Brain microvascular endothelial cell (primary cell): ENCODE data around the gene CACNA1D.
"Not testable (repeated sequence)": the region's sequence is repeated elsewhere in the genome, so short reads cannot be mapped to it uniquely, and the experiment has no call there.

Experiments used
- DNase-seq: peaks from one replicate; pipeline ENCODE4 v3.0.0-alpha.2; 2020
- H3K27ac ChIP-seq: fragments of 250-450 bp; sonication (Bioruptor Pico); 2 replicates; pipeline ENCODE4 v1.5.1; 2020; ENCODE audit warnings: mild to moderate bottlenecking, moderate library complexity
- H3K27me3 ChIP-seq: fragments of 250-450 bp; sonication (Bioruptor Pico); replicated peaks from 2 replicates; pipeline ENCODE4 v1.5.1; 2020; ENCODE audit warnings: mild to moderate bottlenecking
- H3K36me3 ChIP-seq: fragments of 250-450 bp; sonication (Bioruptor Pico); replicated peaks from 2 replicates; pipeline ENCODE4 v1.5.1; 2020; ENCODE audit warnings: mild to moderate bottlenecking
- H3K4me3 ChIP-seq: 2 replicates; pipeline ENCODE4 v1.5.1; 2011; ENCODE audit warnings: low read depth, mild to moderate bottlenecking, control low read depth, low read length, moderate library complexity
- in situ Hi-C: cut with HindIII; loops from 2 replicates; pipeline ENCODE4 v1.10.0; 2017; ENCODE audit warnings: low sequenced_read_pairs, low pct_ligation_motif_present
- TF ChIP-seq, protein P1 (sequence below): IDR thresholded peaks from 2 replicates; pipeline ENCODE4 v1.5.1; 2011; ENCODE audit warnings: low read depth, mild to moderate bottlenecking, moderate library complexity, low read length, control low read depth, inconsistent platforms; ENCODE audit errors: missing control alignments

Gene CACNA1D

GRCh38 chr3:53630547-53630946, 136.1 kb downstream of the CACNA1D start:
- no peak for DNase-seq
- no peaks in the 10 kb centered on the region for H3K27me3 ChIP-seq
- no peaks in the 10 kb centered on the region for H3K36me3 ChIP-seq
- TF ChIP-seq, protein P1, sequence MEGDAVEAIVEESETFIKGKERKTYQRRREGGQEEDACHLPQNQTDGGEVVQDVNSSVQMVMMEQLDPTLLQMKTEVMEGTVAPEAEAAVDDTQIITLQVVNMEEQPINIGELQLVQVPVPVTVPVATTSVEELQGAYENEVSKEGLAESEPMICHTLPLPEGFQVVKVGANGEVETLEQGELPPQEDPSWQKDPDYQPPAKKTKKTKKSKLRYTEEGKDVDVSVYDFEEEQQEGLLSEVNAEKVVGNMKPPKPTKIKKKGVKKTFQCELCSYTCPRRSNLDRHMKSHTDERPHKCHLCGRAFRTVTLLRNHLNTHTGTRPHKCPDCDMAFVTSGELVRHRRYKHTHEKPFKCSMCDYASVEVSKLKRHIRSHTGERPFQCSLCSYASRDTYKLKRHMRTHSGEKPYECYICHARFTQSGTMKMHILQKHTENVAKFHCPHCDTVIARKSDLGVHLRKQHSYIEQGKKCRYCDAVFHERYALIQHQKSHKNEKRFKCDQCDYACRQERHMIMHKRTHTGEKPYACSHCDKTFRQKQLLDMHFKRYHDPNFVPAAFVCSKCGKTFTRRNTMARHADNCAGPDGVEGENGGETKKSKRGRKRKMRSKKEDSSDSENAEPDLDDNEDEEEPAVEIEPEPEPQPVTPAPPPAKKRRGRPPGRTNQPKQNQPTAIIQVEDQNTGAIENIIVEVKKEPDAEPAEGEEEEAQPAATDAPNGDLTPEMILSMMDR, result no peak
- in situ Hi-C loops, result no loop called here
- no peak overlapping the region for H3K27ac ChIP-seq
- H3K4me3 ChIP-seq, result no peak overlapping the region

GRCh38 chr3:53633197-53633787, 138.9 kb downstream of the CACNA1D start:
- Histone ChIP-seq H3K27ac (no peak overlapping the region), H3K27me3 (no peaks in the 10 kb centered on the region), H3K4me3 (no peak overlapping the region), H3K36me3 (no peaks in the 10 kb centered on the region)
- TF ChIP-seq, protein P1, result no peak
- in situ Hi-C loops, result no loop called here
- no peak for DNase-seq

DNA sequence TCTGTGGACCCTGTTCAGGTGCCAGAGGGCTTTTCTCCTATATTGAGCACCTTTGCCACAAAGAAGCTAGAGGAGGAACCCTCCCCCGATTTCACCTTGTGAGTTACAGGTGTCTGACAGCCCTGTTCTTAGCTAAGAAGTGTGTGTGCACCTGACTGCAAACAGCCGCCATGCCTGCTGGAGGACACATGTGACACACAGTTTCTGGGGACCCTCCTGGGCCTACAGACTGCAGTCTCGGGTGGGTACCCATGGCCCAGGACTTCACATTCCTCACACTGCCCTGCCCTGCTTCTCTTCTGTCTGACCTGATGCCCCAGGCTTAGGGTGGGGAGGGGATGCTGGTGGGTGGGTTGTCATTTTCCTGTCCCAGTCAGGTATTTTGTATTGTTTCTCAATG, 140.6 kb downstream of the CACNA1D start:
- Histone ChIP-seq H3K27ac (no peak overlapping the region), H3K36me3 (no peaks in the 10 kb centered on the region), H3K4me3 (no peak overlapping the region), H3K27me3 (no peaks in the 10 kb centered on the region)
- no peak for DNase-seq
- TF ChIP-seq, protein P1, result no peak
- in situ Hi-C loops, result no loop called here

DNA sequence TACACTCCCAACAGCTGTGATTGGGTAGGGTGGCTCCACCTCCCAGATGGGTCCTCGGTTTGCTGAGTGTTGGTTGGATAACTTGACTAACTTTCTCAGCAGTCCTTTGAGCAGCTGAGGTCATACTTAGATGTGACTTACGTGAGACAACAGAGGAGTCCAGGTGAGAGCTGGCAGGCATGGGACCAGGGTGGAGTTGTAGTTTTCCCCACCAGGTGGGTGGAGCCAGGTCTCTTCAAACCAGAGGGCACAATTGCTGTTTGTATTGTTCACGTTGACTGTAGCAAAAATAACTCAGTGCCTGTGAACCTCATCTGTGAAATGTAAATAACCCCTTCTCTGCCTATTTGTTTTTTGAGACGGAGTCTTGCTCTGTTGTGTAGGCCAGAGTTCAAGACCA, 144.4 kb downstream of the CACNA1D start:
- in situ Hi-C loops, DNase-seq: not testable (repeated sequence)

DNA sequence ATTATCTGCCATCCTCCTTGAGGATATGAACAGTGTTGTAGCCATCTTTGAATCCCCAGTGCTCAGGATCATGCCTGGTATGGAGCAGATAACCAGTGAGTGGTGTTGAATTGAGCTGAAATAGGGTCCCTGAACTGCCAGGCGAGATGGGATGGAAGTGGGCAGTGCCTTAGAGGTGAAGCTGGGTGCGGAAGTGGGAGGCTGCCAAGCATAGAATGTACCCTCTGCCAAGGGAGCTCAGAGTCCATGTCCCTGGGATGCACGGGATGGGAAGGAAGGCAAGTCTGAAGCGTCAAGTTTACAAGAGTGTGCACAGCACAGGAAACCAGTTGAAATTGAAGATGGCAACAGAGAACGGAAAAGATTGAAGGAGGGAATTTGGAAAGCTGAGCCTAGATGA, 147.0 kb downstream of the CACNA1D start:
- H3K27ac ChIP-seq, result no peak overlapping the region
- H3K4me3 ChIP-seq, result no peak overlapping the region
- no peak for DNase-seq
- TF ChIP-seq, protein P1, result no peak
- in situ Hi-C loops, result no loop called here
- no peaks in the 10 kb centered on the region for H3K27me3 ChIP-seq
- no peaks in the 10 kb centered on the region for H3K36me3 ChIP-seq

More for the DNA sequence above, 144.4 kb downstream of the CACNA1D start:
- H3K27ac ChIP-seq, H3K27me3 ChIP-seq, H3K36me3 ChIP-seq, H3K4me3 ChIP-seq: not testable (repeated sequence)

- no peaks in the 10 kb centered on the region for H3K27me3 ChIP-seq
- in situ Hi-C loops, result no loop called here
- no peak overlapping the region for H3K4me3 ChIP-seq
- DNase-seq, result no peak
- no peaks in the 10 kb centered on the region for H3K36me3 ChIP-seq
- no peak overlapping the region for H3K27ac ChIP-seq
- TF ChIP-seq, protein P1, result no peak
Observed at GRCh38 chr3:53642211-53642610, 147.8 kb downstream of the CACNA1D start.
